GM18526 (cell line): Measurements from ENCODE around the gene ABHD15.
A peak's percentile ranks its signal among the peaks of the same experiment; 100 is the strongest.

Experiments
- POLR2A ChIP-seq: IDR thresholded peaks from 3 replicates; pipeline ENCODE4 v1.6.1; 2011; ENCODE audit not compliant: insufficient read length; ENCODE audit errors: extremely low read depth

The ABHD15 gene, protein sequence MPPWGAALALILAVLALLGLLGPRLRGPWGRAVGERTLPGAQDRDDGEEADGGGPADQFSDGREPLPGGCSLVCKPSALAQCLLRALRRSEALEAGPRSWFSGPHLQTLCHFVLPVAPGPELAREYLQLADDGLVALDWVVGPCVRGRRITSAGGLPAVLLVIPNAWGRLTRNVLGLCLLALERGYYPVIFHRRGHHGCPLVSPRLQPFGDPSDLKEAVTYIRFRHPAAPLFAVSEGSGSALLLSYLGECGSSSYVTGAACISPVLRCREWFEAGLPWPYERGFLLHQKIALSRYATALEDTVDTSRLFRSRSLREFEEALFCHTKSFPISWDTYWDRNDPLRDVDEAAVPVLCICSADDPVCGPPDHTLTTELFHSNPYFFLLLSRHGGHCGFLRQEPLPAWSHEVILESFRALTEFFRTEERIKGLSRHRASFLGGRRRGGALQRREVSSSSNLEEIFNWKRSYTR

DNA sequence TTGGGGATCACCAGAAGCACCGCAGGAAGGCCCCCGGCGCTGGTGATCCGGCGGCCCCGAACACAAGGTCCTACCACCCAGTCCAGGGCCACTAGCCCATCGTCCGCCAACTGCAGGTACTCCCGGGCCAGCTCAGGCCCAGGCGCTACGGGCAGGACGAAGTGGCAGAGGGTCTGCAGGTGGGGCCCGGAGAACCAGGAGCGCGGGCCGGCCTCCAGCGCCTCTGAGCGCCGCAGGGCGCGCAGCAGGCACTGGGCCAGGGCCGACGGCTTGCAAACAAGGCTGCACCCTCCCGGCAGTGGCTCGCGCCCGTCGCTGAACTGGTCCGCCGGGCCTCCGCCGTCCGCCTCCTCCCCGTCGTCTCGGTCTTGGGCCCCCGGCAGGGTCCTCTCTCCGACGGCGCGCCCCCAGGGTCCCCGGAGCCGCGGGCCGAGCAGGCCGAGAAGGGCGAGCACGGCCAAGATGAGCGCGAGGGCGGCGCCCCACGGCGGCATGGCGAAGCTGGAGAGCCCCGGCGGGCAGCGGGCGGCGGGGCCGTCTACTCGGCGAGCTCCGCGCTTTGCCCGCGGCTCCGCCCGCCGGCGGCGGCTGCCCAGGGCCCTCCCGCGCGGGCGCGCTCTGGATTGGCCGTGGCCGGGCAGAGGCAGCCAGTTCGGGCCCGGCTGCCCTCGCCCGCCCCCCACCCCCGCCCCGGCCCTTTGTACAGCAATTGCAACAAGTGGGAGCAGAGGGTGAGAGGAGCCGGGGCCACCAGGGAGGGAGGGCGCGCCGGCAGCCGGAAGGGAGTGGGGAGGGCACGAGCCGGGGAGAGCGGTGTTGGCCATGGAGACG is at the start of gene ABHD15:
Gene ABHD15, minus strand, starts transcription at position 565 of the 831 bp plus-strand sequence. Its CDS starts 71 bp downstream, at position 494.
- TF ChIP-seq POLR2A = peak; percentile 2

GRCh38 chr17:29615492-29616299 is 48.9 kb upstream of the ABHD15 start:
- TF ChIP-seq POLR2A = no peak

DNA sequence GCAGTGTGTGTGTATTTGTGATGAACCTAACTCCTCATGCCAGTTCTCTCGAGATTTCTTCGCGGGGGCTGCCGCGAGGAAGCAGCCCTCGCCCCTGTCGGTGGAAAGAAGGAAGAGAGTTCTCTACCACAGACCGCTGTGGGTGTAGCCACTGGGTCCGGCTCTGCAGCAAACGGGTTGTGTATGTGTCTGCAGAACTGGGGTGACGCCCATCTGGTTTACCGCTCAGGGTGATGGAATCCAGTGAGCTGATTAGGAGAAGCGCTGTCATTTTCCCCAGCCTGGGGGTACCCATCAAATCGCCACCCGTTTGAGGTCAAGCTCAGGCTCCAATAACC is 48.2 kb upstream of the ABHD15 start:
- TF ChIP-seq POLR2A = no peak

DNA sequence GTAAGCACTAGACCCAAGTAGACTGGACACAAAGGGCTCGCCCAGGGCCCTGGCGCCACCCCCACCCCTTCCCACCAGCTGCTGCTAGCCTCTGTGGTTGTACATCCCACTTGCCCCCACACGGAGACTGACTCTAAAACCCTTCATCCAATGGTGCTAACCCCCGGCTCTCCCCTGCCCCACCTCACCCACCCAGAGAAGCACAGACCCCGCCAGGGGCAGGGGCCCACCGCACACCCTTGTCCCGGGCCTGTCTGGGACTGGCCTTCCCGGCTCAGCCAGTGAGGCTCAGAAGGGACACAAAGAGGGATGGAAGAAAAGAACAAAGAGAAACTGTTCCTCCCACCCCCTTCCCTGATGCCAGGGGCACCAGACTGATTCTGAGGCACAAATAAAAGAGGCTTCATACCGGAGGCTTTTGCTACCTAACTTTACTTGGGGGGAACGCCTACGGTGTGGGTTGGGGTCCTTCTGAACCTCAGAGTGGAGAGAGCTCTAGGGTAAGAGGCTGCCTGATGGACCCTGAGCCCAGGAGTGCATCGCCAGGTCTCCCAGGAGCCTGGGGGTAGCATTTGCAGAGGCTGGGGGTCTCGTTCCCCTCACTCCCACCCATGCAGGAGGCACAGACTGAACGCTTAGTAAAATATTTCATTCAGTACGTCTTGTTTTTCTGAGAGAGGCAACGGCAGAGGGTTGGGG is 47.7 kb upstream of the ABHD15 start:
- no peak for TF ChIP-seq POLR2A

DNA sequence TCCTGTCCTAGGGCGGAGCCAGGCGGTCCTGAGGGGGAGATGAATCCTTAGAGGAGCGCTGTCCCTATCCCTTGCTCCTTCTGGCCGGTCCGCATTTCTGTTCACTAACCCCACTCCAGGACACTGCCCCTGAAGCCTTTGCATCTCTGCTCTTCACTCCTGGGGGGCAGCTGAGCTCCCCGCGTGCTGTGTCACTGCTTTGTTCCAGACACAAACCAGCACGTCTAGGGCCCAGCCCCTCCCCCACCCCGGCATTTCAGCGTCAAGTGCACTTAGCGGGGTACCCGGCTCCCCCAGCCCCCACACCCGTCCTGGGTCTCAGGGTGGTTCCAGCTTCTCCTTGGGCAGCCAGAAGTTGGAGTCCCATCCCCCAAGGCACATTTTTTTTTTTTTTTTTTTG is 47.0 kb upstream of the ABHD15 start:
- no peak for TF ChIP-seq POLR2A

GRCh38 chr17:29613352-29613837 is 46.6 kb upstream of the ABHD15 start:
- TF ChIP-seq POLR2A = no peak

GRCh38 chr17:29612404-29613280 is 45.8 kb upstream of the ABHD15 start:
- no peak for TF ChIP-seq POLR2A

GRCh38 chr17:29612094-29612403 is 45.2 kb upstream of the ABHD15 start:
- no peak for TF ChIP-seq POLR2A

DNA sequence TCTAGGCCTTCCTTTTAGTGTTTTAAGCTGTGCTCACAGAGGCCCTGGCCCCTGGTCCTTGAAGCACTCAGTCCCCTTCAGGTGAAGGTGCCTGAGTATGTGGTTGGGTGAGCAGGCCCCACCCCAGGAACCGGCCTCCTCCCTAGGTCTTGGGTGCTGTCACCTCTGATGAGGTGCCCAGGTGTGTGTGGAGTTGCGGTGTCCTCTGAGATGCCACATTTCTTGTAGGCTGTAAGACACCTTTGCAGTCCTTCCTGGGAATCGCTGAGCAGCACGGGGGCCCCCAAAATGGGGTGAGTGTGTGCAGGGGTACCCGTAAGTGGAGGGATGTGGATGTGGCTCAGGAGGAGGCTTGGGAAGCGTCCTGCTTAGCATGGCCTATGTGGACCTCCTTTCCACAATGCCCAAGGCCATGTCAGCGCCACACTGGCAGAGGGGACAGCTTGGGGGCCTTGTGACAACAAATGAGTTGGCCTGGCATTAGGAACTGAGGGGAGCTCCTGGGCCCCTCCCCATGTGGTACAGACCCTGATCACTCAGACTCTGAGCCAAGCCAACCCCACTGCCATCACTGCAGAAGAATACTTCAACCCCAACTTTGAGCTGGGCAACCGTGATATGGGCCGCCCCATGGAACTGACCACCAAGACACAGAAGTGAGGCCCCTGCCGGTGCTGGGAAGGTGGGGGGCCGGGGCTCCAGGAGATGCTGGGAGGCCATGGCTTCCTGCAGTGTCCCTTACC is 44.7 kb upstream of the ABHD15 start:
- TF ChIP-seq POLR2A = no peak

DNA sequence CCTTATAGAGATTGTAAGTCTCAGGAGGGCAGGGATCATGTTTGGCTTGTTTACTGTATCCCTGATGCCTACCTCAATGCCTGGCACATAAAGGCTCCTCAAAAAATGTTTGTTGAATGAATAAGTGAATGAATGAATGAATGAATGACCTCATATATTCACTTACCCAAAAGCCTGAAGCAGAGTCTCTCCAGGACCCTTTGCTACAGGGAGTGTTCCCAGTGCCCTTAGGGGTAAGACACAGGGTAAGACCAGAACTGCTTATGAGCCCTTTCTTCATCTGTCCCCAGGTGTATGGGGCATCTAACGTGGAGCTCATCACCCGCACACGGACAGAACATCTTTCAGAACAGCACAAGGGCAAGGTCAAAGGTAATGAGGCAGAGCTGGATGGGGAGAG is 43.6 kb upstream of the ABHD15 start:
- no peak for TF ChIP-seq POLR2A

GRCh38 chr17:29608986-29609385 is 42.1 kb upstream of the ABHD15 start:
- TF ChIP-seq POLR2A = no peak

DNA sequence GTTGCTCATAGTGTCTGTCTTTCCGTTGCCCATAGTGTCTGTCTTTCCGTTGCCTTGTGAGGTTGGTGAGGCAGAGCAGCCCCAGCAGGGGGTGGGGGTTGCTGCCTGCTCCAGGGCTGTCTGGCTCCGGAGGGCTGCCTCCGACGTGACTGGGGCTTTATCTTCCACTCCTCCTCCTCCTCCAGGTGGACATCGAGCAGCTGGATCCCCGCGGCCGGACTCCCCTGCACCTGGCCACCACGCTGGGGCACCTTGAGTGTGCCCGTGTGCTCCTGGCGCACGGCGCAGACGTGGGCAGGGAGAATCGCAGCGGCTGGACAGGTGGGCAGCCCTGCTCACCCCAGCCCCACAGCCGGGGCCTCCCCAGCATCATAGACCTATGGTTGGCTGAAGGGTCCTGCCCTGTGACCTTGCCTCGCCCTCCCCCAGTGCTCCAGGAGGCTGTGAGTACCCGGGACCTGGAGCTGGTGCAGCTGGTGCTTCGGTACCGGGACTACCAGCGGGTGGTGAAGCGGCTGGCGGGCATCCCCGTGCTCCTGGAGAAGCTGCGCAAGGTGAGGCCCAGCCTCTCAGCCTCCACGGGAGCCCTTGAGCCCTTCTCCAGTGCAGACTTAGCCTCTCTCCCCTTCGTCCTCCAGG is 40.8 kb upstream of the ABHD15 start:
- no peak for TF ChIP-seq POLR2A
